ENCODE data around the gene ANKMY1. TPM values are rescaled to one million over a fixed set of nuclear protein-coding genes. Genes with fewer than 3 reads are reported as not detected.

ANKMY1 gene
- total and polyA plus RNA-seq, 2 experiments from 2014 or later = 2.3 to 8.9 TPM

GRCh38 chr2:240459401-240460252 lies 98.2 kb downstream of the ANKMY1 start (continued):
- TF ChIP-seq, protein P1, sequence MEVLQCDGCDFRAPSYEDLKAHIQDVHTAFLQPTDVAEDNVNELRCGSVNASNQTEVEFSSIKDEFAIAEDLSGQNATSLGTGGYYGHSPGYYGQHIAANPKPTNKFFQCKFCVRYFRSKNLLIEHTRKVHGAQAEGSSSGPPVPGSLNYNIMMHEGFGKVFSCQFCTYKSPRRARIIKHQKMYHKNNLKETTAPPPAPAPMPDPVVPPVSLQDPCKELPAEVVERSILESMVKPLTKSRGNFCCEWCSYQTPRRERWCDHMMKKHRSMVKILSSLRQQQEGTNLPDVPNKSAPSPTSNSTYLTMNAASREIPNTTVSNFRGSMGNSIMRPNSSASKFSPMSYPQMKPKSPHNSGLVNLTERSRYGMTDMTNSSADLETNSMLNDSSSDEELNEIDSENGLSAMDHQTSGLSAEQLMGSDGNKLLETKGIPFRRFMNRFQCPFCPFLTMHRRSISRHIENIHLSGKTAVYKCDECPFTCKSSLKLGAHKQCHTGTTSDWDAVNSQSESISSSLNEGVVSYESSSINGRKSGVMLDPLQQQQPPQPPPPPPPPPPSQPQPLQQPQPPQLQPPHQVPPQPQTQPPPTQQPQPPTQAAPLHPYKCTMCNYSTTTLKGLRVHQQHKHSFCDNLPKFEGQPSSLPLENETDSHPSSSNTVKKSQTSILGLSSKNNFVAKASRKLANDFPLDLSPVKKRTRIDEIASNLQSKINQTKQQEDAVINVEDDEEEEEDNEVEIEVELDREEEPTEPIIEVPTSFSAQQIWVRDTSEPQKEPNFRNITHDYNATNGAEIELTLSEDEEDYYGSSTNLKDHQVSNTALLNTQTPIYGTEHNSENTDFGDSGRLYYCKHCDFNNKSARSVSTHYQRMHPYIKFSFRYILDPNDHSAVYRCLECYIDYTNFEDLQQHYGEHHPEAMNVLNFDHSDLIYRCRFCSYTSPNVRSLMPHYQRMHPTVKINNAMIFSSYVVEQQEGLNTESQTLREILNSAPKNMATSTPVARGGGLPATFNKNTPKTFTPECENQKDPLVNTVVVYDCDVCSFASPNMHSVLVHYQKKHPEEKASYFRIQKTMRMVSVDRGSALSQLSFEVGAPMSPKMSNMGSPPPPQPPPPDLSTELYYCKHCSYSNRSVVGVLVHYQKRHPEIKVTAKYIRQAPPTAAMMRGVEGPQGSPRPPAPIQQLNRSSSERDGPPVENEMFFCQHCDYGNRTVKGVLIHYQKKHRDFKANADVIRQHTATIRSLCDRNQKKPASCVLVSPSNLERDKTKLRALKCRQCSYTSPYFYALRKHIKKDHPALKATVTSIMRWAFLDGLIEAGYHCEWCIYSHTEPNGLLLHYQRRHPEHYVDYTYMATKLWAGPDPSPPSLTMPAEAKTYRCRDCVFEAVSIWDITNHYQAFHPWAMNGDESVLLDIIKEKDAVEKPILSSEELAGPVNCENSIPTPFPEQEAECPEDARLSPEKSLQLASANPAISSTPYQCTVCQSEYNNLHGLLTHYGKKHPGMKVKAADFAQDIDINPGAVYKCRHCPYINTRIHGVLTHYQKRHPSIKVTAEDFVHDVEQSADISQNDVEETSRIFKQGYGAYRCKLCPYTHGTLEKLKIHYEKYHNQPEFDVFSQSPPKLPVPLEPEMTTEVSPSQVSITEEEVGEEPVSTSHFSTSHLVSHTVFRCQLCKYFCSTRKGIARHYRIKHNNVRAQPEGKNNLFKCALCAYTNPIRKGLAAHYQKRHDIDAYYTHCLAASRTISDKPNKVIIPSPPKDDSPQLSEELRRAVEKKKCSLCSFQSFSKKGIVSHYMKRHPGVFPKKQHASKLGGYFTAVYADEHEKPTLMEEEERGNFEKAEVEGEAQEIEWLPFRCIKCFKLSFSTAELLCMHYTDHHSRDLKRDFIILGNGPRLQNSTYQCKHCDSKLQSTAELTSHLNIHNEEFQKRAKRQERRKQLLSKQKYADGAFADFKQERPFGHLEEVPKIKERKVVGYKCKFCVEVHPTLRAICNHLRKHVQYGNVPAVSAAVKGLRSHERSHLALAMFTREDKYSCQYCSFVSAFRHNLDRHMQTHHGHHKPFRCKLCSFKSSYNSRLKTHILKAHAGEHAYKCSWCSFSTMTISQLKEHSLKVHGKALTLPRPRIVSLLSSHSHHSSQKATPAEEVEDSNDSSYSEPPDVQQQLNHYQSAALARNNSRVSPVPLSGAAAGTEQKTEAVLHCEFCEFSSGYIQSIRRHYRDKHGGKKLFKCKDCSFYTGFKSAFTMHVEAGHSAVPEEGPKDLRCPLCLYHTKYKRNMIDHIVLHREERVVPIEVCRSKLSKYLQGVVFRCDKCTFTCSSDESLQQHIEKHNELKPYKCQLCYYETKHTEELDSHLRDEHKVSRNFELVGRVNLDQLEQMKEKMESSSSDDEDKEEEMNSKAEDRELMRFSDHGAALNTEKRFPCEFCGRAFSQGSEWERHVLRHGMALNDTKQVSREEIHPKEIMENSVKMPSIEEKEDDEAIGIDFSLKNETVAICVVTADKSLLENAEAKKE (CRISPR knock-in tag; IDR thresholded peaks at IDR 0.05) = no peak
- TF ChIP-seq, protein P2, sequence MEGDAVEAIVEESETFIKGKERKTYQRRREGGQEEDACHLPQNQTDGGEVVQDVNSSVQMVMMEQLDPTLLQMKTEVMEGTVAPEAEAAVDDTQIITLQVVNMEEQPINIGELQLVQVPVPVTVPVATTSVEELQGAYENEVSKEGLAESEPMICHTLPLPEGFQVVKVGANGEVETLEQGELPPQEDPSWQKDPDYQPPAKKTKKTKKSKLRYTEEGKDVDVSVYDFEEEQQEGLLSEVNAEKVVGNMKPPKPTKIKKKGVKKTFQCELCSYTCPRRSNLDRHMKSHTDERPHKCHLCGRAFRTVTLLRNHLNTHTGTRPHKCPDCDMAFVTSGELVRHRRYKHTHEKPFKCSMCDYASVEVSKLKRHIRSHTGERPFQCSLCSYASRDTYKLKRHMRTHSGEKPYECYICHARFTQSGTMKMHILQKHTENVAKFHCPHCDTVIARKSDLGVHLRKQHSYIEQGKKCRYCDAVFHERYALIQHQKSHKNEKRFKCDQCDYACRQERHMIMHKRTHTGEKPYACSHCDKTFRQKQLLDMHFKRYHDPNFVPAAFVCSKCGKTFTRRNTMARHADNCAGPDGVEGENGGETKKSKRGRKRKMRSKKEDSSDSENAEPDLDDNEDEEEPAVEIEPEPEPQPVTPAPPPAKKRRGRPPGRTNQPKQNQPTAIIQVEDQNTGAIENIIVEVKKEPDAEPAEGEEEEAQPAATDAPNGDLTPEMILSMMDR (conservative IDR thresholded peaks at IDR 0.05; ENCODE audit: low read depth in 2 of 2) = no peak
- TF ChIP-seq, protein P3, sequence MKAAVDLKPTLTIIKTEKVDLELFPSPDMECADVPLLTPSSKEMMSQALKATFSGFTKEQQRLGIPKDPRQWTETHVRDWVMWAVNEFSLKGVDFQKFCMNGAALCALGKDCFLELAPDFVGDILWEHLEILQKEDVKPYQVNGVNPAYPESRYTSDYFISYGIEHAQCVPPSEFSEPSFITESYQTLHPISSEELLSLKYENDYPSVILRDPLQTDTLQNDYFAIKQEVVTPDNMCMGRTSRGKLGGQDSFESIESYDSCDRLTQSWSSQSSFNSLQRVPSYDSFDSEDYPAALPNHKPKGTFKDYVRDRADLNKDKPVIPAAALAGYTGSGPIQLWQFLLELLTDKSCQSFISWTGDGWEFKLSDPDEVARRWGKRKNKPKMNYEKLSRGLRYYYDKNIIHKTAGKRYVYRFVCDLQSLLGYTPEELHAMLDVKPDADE (IDR thresholded peaks at IDR 0.05) = no peak

DNA sequence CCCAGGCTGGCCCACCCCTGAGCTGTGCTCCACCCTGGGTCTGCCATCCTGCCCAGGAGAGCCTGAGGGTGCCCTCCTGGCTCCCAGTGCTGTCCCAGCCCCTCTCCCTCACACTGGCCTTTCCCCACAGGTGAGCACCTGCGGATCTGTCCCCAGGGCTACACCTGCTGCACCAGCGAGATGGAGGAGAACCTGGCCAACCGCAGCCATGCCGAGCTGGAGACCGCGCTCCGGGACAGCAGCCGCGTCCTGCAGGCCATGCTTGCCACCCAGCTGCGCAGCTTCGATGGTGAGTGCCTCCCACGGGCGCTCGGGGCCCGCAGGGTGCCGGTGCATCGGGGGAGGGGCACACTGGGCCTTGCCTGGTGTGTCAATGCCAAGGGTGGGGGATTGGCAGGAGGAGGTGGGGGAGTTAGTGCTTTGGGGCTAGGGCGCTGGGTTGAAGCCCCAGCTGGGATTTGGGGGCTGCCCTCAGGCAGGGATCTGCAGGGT lies 98.8 kb downstream of the ANKMY1 start:
- H4K20me1 ChIP-seq (replicated peaks; ENCODE audit: insufficient read depth) = peaks cover 14% of the 10 kb centered on the region; the same call in 1 of the 2 replicates
- 0 out of 2 replicates have a peak, but pooled peaks cover 5% of the 10 kb centered on the region for H3F3A ChIP-seq (replicated peaks; ENCODE audit: low read depth)
- H3K27me3 ChIP-seq (ENCODE audit: insufficient read depth) = peaks cover 29% of the 10 kb centered on the region
- peaks cover 24% of the 10 kb centered on the region for H3K27me3 Mint-ChIP-seq (ENCODE audit: insufficient read depth, low read depth, poor library complexity)
- no peaks in the 10 kb centered on the region for H3K9me2 ChIP-seq (ENCODE audit: insufficient read depth)
- no peak overlapping the region for H3K27ac Mint-ChIP-seq
- H3K36me3 Mint-ChIP-seq (ENCODE audit: low read depth) = no peaks in the 10 kb centered on the region; the same call in 2 of the 3 replicates
- no peak overlapping the region for H3K4me2 ChIP-seq
- H3K4me1 ChIP-seq (ENCODE audit: insufficient read depth) = peaks cover 34% of the 10 kb centered on the region
- H3K4me1 Mint-ChIP-seq = peaks cover 24% of the 10 kb centered on the region
- no peak overlapping the region for H2AFZ ChIP-seq
- H3K79me2 ChIP-seq (replicated peaks; ENCODE audit: insufficient read depth) = no peaks in the 10 kb centered on the region
- DNase-seq (ENCODE audit: low spot score) (no peak), ATAC-seq (no peak)
- no peak overlapping the region for H3K4me3 ChIP-seq
- no peak overlapping the region for H3K4me3 Mint-ChIP-seq
- no peaks in the 10 kb centered on the region for H3K9me3 Mint-ChIP-seq
- H3K27ac ChIP-seq (ENCODE audit: low read depth) = no peak overlapping the region
- no peaks in the 10 kb centered on the region for H3K36me3 ChIP-seq (ENCODE audit: insufficient read depth)
- TF ChIP-seq STAT1 (IDR thresholded peaks at IDR 0.05; ENCODE audit: unreplicated experiment) = no peak
- no peak for TF ChIP-seq CREB1 (CRISPR knock-in tag; IDR thresholded peaks at IDR 0.05; ENCODE audit: low read depth)
